Measurements from ENCODE around the gene FRMPD4.
"Not testable (repeated sequence)": the region's sequence is repeated elsewhere in the genome, so short reads cannot be mapped to it uniquely, and the experiment has no call there.

DNA sequence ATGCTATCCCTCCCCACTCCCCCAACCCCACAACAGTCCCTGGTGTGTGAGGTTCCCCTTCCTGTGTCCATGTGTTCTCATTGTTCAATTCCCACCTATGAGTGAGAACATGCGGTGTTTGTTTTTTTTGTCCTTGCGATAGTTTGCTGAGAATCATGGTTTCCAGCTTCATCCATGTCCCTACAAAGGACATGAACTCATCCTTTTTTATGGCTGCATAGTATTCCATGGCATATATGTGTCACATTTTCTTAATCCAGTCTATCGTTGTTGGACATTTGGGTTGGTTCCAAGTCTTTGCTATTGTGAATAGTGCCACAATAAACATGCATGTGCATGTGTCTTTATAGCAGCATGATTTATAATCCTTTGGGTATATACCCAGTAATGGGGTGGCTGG lies 25.9 kb downstream of the FRMPD4 start:
- not testable (repeated sequence) for TF ChIP-seq POLR2A (IDR thresholded peaks at IDR 0.05)
- TF ChIP-seq, protein P1, sequence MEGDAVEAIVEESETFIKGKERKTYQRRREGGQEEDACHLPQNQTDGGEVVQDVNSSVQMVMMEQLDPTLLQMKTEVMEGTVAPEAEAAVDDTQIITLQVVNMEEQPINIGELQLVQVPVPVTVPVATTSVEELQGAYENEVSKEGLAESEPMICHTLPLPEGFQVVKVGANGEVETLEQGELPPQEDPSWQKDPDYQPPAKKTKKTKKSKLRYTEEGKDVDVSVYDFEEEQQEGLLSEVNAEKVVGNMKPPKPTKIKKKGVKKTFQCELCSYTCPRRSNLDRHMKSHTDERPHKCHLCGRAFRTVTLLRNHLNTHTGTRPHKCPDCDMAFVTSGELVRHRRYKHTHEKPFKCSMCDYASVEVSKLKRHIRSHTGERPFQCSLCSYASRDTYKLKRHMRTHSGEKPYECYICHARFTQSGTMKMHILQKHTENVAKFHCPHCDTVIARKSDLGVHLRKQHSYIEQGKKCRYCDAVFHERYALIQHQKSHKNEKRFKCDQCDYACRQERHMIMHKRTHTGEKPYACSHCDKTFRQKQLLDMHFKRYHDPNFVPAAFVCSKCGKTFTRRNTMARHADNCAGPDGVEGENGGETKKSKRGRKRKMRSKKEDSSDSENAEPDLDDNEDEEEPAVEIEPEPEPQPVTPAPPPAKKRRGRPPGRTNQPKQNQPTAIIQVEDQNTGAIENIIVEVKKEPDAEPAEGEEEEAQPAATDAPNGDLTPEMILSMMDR (IDR thresholded peaks at IDR 0.05), result not testable (repeated sequence)

All from adrenal gland (tissue), 5 donors.